Measurements from ENCODE around the gene CALCOCO2. TPM values are rescaled to one million over a fixed set of nuclear protein-coding genes. Genes with fewer than 3 reads are reported as not detected.

The CALCOCO2 gene
- total RNA-seq, 1 donor from 2014 or later = 34.9 TPM

DNA sequence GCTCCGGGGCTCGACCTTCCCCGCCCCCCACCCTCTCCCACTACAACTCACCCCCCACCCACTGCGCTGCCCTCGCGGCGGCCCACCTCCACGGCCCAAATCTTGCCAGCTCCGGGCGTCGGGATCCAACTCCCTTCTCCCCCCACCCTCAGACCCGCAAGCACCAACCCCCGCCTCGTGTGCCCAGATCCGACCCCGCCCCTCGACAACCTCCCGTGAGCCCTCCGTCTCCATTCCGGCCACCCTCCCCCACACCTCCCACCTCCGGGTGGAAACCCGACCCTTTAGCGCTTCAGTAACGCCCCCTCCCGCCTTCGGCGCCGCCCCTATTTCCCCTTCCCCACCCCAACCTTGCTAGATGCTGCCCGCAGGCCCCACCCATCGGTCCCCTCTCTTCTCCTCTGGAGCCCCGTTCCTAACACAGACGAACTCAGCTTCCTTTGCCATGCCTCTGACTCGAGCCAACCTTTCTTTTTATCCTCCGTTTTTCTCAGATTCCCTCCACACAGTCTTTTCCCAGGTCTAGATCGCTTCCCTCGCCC lies 78.1 kb downstream of the CALCOCO2 start:
- H3K27ac ChIP-seq = peak overlapping the region; percentile 86 to 96
- peak overlapping the region; percentile 75 to 99 for H3K4me3 ChIP-seq
- TF ChIP-seq, protein P1, sequence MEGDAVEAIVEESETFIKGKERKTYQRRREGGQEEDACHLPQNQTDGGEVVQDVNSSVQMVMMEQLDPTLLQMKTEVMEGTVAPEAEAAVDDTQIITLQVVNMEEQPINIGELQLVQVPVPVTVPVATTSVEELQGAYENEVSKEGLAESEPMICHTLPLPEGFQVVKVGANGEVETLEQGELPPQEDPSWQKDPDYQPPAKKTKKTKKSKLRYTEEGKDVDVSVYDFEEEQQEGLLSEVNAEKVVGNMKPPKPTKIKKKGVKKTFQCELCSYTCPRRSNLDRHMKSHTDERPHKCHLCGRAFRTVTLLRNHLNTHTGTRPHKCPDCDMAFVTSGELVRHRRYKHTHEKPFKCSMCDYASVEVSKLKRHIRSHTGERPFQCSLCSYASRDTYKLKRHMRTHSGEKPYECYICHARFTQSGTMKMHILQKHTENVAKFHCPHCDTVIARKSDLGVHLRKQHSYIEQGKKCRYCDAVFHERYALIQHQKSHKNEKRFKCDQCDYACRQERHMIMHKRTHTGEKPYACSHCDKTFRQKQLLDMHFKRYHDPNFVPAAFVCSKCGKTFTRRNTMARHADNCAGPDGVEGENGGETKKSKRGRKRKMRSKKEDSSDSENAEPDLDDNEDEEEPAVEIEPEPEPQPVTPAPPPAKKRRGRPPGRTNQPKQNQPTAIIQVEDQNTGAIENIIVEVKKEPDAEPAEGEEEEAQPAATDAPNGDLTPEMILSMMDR (IDR thresholded peaks at IDR 0.05) = no peak
- no peaks in the 10 kb centered on the region for H3K27me3 ChIP-seq
- no peaks in the 10 kb centered on the region for H3K9me3 ChIP-seq
- peak; percentile 16 to 85 for DNase-seq (ENCODE audit: low spot score in 2 of 2)
- H3K4me1 ChIP-seq = peaks cover 0 to 24% of the 10 kb centered on the region in 2 donors
- intact Hi-C loops (cut with DNase I) = loop anchor here (1.0 to 2.0 kb wide), 2 partner anchors 17 to 36 kb away; partner anchors contain the start of genes ATP5MC1 and SNF8
- peaks cover 8 to 23% of the 10 kb centered on the region in 2 donors for H3K36me3 ChIP-seq

- no peaks in the 10 kb centered on the region for H3K9me3 ChIP-seq
- H3K4me1 ChIP-seq = peaks cover 0 to 24% of the 10 kb centered on the region in 2 donors
- H3K27me3 ChIP-seq = no peaks in the 10 kb centered on the region
- H3K36me3 ChIP-seq = peaks cover 10 to 30% of the 10 kb centered on the region in 2 donors
- peak overlapping the region in 1 of 2 donors; percentile 96 for H3K27ac ChIP-seq
- H3K4me3 ChIP-seq = peak overlapping the region; percentile 75 to 99
- TF ChIP-seq, protein P1 (IDR thresholded peaks at IDR 0.05) = no peak
- no peak for DNase-seq (ENCODE audit: low spot score in 2 of 2)
- intact Hi-C loops (cut with DNase I) = loop anchor here (2.0 kb wide), 1 partner anchor 35 kb away; the partner anchor contains the start of gene SNF8
Observed at GRCh38 chr17:48909783-48910182, 78.9 kb downstream of the CALCOCO2 start.

DNA sequence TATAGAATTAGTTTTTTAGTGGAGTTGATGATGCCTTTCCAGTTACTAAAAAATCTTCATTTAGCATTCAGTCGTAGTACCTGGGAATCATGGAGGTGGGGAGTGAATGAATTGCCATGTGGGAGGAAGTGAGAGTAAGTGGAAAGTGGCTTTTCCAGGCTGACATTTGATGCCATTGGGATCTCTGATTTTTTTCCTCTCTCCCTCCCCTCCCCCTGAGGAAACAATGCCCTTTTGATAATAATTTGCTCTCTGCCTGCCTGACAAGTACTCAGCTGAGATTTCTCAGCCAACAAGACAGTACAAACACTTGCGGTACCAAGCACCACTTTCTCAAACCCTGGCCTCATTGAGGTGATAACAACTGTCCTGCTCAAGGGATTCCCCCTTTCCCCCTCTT lies 79.5 kb downstream of the CALCOCO2 start:
- Histone ChIP-seq H3K4me3 (peak overlapping the region in 1 of 2 donors; percentile 99), H3K36me3 (peaks cover 10 to 30% of the 10 kb centered on the region in 2 donors), H3K27me3 (no peaks in the 10 kb centered on the region), H3K27ac (no peak overlapping the region), H3K9me3 (no peaks in the 10 kb centered on the region), H3K4me1 (peaks cover 4 to 26% of the 10 kb centered on the region in 2 donors)
- TF ChIP-seq, protein P1 (IDR thresholded peaks at IDR 0.05) = no peak
- intact Hi-C loops (cut with DNase I) = no loop called here
- DNase-seq (ENCODE audit: low spot score in 2 of 2) = no peak

GRCh38 chr17:48912476-48912875 lies 81.6 kb downstream of the CALCOCO2 start:
- Histone ChIP-seq H3K4me3 (no peak overlapping the region), H3K4me1 (peaks cover 4 to 24% of the 10 kb centered on the region in 2 donors), H3K27me3 (no peaks in the 10 kb centered on the region), H3K27ac (no peak overlapping the region), H3K9me3 (no peaks in the 10 kb centered on the region), H3K36me3 (peaks cover 24 to 51% of the 10 kb centered on the region in 2 donors)
- TF ChIP-seq, protein P1 (IDR thresholded peaks at IDR 0.05) = no peak
- no peak for DNase-seq (ENCODE audit: low spot score in 2 of 2)
- intact Hi-C loops (cut with DNase I) = no loop called here

Other genes starting within 250 kb of the CALCOCO2 start
- gene HOXB3, start 240.8 kb upstream of the CALCOCO2 start, total RNA-seq = 19.3 TPM
- 0.53 TPM for gene HOXB5, start 237.3 kb upstream of the CALCOCO2 start, total RNA-seq
- gene HOXB6, start 226.0 kb upstream of the CALCOCO2 start, total RNA-seq = 5.1 TPM
- 15.0 TPM for gene HOXB7, start 220.0 kb upstream of the CALCOCO2 start, total RNA-seq
- not detected for gene HOXB8, start 215.7 kb upstream of the CALCOCO2 start, total RNA-seq
- not detected for gene HOXB9, start 204.7 kb upstream of the CALCOCO2 start, total RNA-seq
- not detected for gene PRAC1, start 108.5 kb upstream of the CALCOCO2 start, total RNA-seq
- not detected for gene PRAC2, start 107.8 kb upstream of the CALCOCO2 start, total RNA-seq
- gene HOXB13, start 102.3 kb upstream of the CALCOCO2 start, total RNA-seq = not detected
- not detected for gene TTLL6, start 13.8 kb upstream of the CALCOCO2 start, total RNA-seq
- gene ATP5MC1, start 61.8 kb downstream of the CALCOCO2 start, total RNA-seq = 173 TPM
- 68.8 TPM for gene UBE2Z, start 77.4 kb downstream of the CALCOCO2 start, total RNA-seq
- gene SNF8, start 113.8 kb downstream of the CALCOCO2 start, total RNA-seq = 36.5 TPM
- gene GIP, start 137.6 kb downstream of the CALCOCO2 start, total RNA-seq = not detected
- gene IGF2BP1, start 166.3 kb downstream of the CALCOCO2 start, total RNA-seq = not detected

All from ascending aorta (tissue), 2 donors.